GM21367 (cell line): ENCODE measurements around the gene NDUFAB1.
"Not testable (repeated sequence)": the region's sequence is repeated elsewhere in the genome, so short reads cannot be mapped to it uniquely, and the experiment has no call there.

Source experiments
- ATAC-seq: cut with Tn5 transposase; IDR thresholded peaks from one replicate; pipeline ENCODE4 v1.9.1; 2021; ENCODE audit not compliant: unreplicated experiment

Gene NDUFAB1

GRCh38 chr16:23556881-23557778 is 39.0 kb downstream of the NDUFAB1 start, which contains the start of the genes EARS2 and UBFD1:
EARS2 (minus strand) TSS chr16:23557350; CDS start chr16:23557343, 7 bp downstream.
UBFD1 (plus strand) TSS chr16:23557727; CDS start chr16:23557743, 16 bp downstream.
- peak; percentile 82 for ATAC-seq

GRCh38 chr16:23554536-23554935 is 41.6 kb downstream of the NDUFAB1 start:
- ATAC-seq, result no peak

DNA sequence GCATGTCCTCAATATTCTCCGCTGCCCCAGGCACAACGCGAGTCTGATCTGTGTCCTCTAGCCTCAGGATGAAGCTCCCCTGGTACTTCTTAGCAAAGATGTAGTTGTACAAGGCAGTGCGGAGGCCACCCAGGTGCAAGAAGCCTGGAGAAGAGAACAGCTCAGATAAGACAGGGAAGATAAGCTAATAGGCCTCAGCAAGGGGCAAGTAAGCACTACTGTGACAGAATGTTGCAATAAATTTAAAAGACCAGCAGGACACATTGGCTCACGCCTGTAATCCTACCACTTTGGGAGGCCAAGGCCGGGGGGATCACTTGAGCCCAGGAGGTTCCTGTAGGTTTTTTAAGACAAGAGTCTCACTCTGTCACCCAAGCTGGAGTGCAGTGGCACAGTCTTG is 44.0 kb downstream of the NDUFAB1 start:
- ATAC-seq, result no peak

GRCh38 chr16:23549938-23550337 is 46.2 kb downstream of the NDUFAB1 start:
- ATAC-seq, result no peak

GRCh38 chr16:23544436-23544835 is 51.7 kb downstream of the NDUFAB1 start:
- ATAC-seq, result no peak

DNA sequence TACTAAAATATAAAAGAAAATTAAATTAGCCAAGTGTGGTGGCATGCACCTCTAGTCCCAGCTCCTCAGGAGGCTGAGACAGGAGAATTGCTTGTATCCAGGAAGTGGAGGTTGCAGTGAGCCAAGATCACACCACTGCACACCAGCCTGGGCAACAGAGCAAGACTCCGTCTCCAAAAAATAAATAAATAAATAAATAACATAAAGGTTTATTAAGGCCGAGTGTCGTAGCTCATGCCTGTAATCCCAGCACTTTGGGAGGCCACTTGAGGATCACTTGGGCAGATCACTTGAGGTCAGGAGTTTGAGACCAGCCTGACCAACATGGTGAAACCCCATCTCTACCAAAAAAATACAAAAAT is 55.3 kb downstream of the NDUFAB1 start:
- ATAC-seq, result not testable (repeated sequence)

GRCh38 chr16:23539984-23540816 is 55.9 kb downstream of the NDUFAB1 start:
- no peak for ATAC-seq

GRCh38 chr16:23538919-23539278 is 57.2 kb downstream of the NDUFAB1 start:
- ATAC-seq, result no peak

DNA sequence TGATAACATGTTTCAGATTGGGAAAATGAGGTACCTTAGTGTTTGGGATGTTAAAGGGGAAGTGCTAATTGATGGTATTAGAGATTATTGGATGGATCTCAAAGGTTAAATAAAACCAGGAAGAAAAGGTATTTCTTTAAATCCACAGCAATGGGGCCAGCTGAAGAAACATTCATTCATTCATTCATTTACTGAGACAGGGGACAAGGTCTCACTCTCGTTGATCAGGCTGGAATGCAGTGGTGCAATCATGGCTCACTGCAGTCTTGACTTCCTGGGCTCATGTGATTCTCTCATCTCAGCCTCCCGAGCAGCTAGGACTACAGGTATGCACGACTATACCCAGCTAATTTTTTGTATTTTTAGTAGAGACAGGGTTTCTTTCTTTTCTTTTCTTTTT is 58.7 kb downstream of the NDUFAB1 start:
- no peak for ATAC-seq

DNA sequence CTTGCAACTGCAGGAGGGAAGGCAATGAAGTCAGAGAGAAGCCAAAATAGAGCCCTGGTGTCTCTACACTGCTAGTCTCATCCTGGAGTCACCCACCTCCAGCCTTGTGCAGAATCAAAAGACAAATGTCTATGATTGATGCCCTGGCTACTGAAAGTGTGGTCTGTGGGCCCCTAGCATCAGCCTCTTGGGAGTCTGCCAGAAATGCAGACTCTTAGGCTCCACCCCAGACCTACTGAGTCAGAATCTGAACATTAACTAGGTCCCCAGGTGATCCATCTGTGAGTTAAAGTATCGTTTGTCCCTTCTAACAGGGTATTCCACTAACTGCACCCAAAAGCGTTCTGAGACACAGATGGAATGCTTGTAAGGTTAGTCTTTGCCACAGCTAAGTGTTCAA is 60.2 kb downstream of the NDUFAB1 start:
- no peak for ATAC-seq

- no peak for ATAC-seq
These were observed 61.0 kb downstream of the NDUFAB1 start for GRCh38 chr16:23534868-23535860.

- no peak for ATAC-seq
These were observed 63.7 kb downstream of the NDUFAB1 start for GRCh38 chr16:23532448-23532847.
